Type B pancreatic cell (in vitro differentiated cells): ENCODE measurements around the gene CNTRL. TPM values are rescaled to one million over a fixed set of nuclear protein-coding genes. Genes with fewer than 3 reads are reported as not detected.

Experiments used
- DNase-seq: peaks from one replicate; pipeline ENCODE4 v3.0.0; 2021; ENCODE audit warnings: mixed read lengths; ENCODE audit not compliant: unreplicated experiment; ENCODE audit errors: extremely low spot score
- H3K27ac Mint-ChIP-seq: 2 replicates; pipeline ENCODE4 v1.8.0; 2021; ENCODE audit warnings: mild to moderate bottlenecking, mixed read lengths
- H3K27me3 Mint-ChIP-seq: 2 replicates; pipeline ENCODE4 v1.8.0; 2021; ENCODE audit warnings: mixed read lengths
- H3K36me3 Mint-ChIP-seq: 2 replicates; pipeline ENCODE4 v1.8.0; 2021; ENCODE audit warnings: mixed read lengths
- H3K4me1 Mint-ChIP-seq: one replicate; pipeline ENCODE4 v1.8.0; 2021; ENCODE audit warnings: mixed read lengths; ENCODE audit not compliant: unreplicated experiment
- H3K4me3 Mint-ChIP-seq: 2 replicates; pipeline ENCODE4 v1.8.0; 2021; ENCODE audit warnings: mild to moderate bottlenecking, mixed read lengths
- H3K9me3 Mint-ChIP-seq: 2 replicates; pipeline ENCODE4 v1.8.0; 2021; ENCODE audit warnings: mixed read lengths
- CTCF ChIP-seq: fragments of 200-600 bp; sonication (generic); conservative IDR thresholded peaks from 2 replicates; pipeline ENCODE4 v1.5.0; 2021; ENCODE audit warnings: antibody characterized with exemption, mild to moderate bottlenecking
- total RNA-seq: library from RNA; stranded (reverse); gene quantifications from 2 replicates; pipeline ENCODE4 v1.2.1, GENCODE V29; 2021; ENCODE audit warnings: low replicate concordance

CNTRL gene
- total RNA-seq, 1 donor from 2014 or later = 20.9 TPM

GRCh38 chr9:121192518-121192917, 117.8 kb downstream of the CNTRL start:
- H3K4me1 Mint-ChIP-seq = peaks cover 44% of the 10 kb centered on the region
- H3K9me3 Mint-ChIP-seq = no peaks in the 10 kb centered on the region
- H3K27ac Mint-ChIP-seq = no peak overlapping the region
- peaks cover 3% of the 10 kb centered on the region for H3K36me3 Mint-ChIP-seq
- no peak overlapping the region for H3K4me3 Mint-ChIP-seq
- H3K27me3 Mint-ChIP-seq = no peaks in the 10 kb centered on the region
- no peak for TF ChIP-seq CTCF
- DNase-seq = no peak

DNA sequence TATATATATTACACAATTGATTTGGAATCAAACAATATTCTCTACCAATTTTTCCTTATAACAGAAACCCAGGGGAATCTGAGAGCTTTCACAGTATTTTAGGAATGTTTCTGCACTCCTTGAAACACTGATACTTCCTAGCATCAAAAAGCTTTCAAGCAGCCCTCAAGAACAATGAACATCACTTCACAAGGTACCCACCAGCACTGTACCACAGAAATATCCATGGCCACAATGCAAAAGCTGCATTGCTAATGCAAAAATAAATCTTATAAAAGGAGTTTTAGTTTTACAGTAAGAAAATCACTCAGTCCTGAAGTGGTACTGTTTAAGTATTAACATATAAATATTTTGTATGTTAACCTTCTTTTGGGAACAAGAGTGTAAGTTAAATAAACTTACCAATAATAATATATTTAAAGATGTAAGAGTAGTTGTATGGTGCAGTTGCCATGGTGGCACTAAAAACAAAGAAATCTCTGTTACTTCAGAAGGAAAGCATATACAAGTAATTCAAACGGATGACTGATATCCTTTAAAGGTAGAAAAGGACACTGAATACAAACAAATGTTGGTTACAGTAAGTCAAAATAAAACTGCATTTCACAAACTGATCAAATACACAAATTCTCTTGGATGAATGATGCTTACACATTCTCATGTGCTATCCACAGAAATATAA, 118.3 kb downstream of the CNTRL start:
- Mint-ChIP-seq H3K27ac (no peak overlapping the region), H3K4me1 (peaks cover 48% of the 10 kb centered on the region)

GRCh38 chr9:121194730-121195129, 120.0 kb downstream of the CNTRL start:
- DNase-seq = no peak
- no peak for TF ChIP-seq CTCF
- no peaks in the 10 kb centered on the region for H3K36me3 Mint-ChIP-seq
- H3K4me1 Mint-ChIP-seq = peaks cover 57% of the 10 kb centered on the region
- no peaks in the 10 kb centered on the region for H3K27me3 Mint-ChIP-seq
- H3K27ac Mint-ChIP-seq = peak overlapping the region; percentile 66
- H3K4me3 Mint-ChIP-seq = peak overlapping the region; percentile 37
- no peaks in the 10 kb centered on the region for H3K9me3 Mint-ChIP-seq

More for the DNA sequence above, 118.3 kb downstream of the CNTRL start:
- no peak for TF ChIP-seq CTCF
- peaks cover 3% of the 10 kb centered on the region for H3K36me3 Mint-ChIP-seq
- no peak for DNase-seq
- H3K4me3 Mint-ChIP-seq = no peak overlapping the region
- H3K27me3 Mint-ChIP-seq = no peaks in the 10 kb centered on the region
- no peaks in the 10 kb centered on the region for H3K9me3 Mint-ChIP-seq

GRCh38 chr9:121196389-121196788, 121.6 kb downstream of the CNTRL start:
- H3K4me3 Mint-ChIP-seq = no peak overlapping the region
- no peak for TF ChIP-seq CTCF
- no peaks in the 10 kb centered on the region for H3K27me3 Mint-ChIP-seq
- no peaks in the 10 kb centered on the region for H3K9me3 Mint-ChIP-seq
- no peak for DNase-seq
- peaks cover 50% of the 10 kb centered on the region for H3K4me1 Mint-ChIP-seq
- H3K36me3 Mint-ChIP-seq = no peaks in the 10 kb centered on the region
- H3K27ac Mint-ChIP-seq = peak overlapping the region; percentile 66

DNA sequence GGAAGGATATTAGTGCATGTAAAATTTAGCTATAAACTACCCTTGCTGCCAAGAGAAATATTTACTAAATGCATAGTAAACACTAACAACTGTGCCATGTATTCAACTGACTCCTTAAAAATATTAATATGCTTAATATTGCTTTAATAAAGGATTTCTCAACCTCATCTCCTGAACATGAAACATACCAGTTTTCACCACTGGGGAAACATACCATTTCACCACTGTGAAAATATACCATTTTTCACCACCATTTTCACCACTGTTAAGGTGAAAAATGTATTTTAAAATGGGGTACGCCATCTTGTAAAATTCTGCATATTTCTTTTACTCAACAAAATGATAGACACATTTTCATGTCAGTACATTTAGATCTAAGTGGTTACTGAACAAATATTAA, 122.4 kb downstream of the CNTRL start:
- H3K4me3 Mint-ChIP-seq = no peak overlapping the region
- no peak for DNase-seq
- H3K36me3 Mint-ChIP-seq = no peaks in the 10 kb centered on the region
- H3K27ac Mint-ChIP-seq = no peak overlapping the region
- no peaks in the 10 kb centered on the region for H3K27me3 Mint-ChIP-seq
- peaks cover 47% of the 10 kb centered on the region for H3K4me1 Mint-ChIP-seq
- peak; percentile 62 for TF ChIP-seq CTCF
- no peaks in the 10 kb centered on the region for H3K9me3 Mint-ChIP-seq
